Mesothelial cell of epicardium (in vitro differentiated cells): ENCODE measurements around the gene A4GALT. TPM values are rescaled to one million over a fixed set of nuclear protein-coding genes. Genes with fewer than 3 reads are reported as not detected.

Source experiments
- DNase-seq, 2 experiments: peaks; one replicate each; pipeline ENCODE4 v3.0.0; 2021; ENCODE audit warnings: low spot score in 2 of 2; ENCODE audit not compliant: unreplicated experiment in 2 of 2
- H3K27ac Mint-ChIP-seq: 2 replicates; pipeline ENCODE4 v1.8.0; 2021; ENCODE audit warnings: mixed read lengths
- H3K27me3 Mint-ChIP-seq: 2 replicates; pipeline ENCODE4 v1.8.0; 2021; ENCODE audit warnings: low read depth, mixed read lengths
- H3K36me3 Mint-ChIP-seq: 2 replicates; pipeline ENCODE4 v1.8.0; 2021; ENCODE audit warnings: mixed read lengths
- H3K4me1 Mint-ChIP-seq: 2 replicates; pipeline ENCODE4 v1.8.0; 2021; ENCODE audit warnings: mixed read lengths
- H3K4me3 Mint-ChIP-seq: 2 replicates; pipeline ENCODE4 v1.8.0; 2021; ENCODE audit warnings: mild to moderate bottlenecking, moderate library complexity, mixed read lengths
- H3K9me3 Mint-ChIP-seq: 2 replicates; pipeline ENCODE4 v1.8.0; 2021; ENCODE audit warnings: mixed read lengths
- total RNA-seq: library from RNA; stranded (reverse); gene quantifications from 3 replicates; pipeline ENCODE4 v1.2.1, GENCODE V29; 2021
- TF ChIP-seq, protein P1 (sequence below): fragments of 200-600 bp; sonication (generic); IDR thresholded peaks from one replicate; pipeline ENCODE4 v1.5.0; 2021; ENCODE audit warnings: antibody characterized with exemption; ENCODE audit not compliant: unreplicated experiment

A4GALT gene
- total RNA-seq, 1 donor from 2014 or later = 0.67 TPM

DNA sequence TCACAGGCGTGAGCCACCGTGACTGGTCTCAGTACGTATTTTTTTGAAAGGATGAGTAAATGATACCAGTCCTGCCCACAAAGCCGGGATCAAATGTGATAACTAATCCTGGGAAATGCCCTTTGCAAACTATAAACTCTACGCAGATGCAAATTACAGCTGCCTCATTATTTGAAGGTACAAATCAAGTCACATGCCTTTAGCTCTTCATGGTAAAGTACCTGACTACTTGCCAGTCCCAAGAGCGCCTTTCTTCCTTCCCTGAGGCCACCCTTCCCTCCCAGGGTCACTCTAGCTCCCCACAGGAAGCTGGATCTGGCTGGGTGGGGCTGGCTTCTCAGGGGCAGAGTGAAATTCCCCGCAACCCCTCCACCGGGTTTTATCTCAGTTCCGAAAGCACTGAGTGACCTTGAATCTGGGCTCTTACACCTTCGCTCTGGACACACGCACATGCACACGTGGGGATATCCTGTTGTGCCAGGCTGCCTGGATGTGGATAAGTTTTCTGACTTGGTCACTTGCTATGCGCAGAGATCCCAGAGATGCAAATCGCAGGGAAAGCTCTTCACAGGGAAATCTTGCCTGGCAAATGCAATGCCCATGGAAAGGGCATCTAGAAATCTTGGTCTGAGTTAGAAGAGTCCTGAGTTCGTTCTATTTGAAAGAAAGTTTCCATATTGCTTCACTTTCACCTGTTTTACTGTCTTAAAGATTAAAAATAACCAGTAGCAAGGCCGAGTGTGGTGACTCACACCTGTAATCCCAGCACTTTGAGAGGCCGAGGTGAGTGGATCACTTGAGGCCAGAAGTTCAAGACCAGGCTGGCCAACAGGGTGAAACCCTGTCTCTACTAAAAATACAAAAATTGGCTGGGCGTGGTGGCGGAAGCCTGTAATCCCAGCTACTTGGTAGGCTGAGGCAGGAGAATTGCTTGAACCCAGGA is 8.5 kb downstream of the A4GALT start:
- H3K27ac Mint-ChIP-seq = no peak overlapping the region
- TF ChIP-seq, protein P1, sequence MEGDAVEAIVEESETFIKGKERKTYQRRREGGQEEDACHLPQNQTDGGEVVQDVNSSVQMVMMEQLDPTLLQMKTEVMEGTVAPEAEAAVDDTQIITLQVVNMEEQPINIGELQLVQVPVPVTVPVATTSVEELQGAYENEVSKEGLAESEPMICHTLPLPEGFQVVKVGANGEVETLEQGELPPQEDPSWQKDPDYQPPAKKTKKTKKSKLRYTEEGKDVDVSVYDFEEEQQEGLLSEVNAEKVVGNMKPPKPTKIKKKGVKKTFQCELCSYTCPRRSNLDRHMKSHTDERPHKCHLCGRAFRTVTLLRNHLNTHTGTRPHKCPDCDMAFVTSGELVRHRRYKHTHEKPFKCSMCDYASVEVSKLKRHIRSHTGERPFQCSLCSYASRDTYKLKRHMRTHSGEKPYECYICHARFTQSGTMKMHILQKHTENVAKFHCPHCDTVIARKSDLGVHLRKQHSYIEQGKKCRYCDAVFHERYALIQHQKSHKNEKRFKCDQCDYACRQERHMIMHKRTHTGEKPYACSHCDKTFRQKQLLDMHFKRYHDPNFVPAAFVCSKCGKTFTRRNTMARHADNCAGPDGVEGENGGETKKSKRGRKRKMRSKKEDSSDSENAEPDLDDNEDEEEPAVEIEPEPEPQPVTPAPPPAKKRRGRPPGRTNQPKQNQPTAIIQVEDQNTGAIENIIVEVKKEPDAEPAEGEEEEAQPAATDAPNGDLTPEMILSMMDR = no peak
- no peaks in the 10 kb centered on the region for H3K36me3 Mint-ChIP-seq
- H3K4me3 Mint-ChIP-seq = no peak overlapping the region
- DNase-seq = no peak
- peaks cover 12% of the 10 kb centered on the region for H3K4me1 Mint-ChIP-seq
- H3K27me3 Mint-ChIP-seq = no peaks in the 10 kb centered on the region
- peaks cover 5% of the 10 kb centered on the region for H3K9me3 Mint-ChIP-seq

DNA sequence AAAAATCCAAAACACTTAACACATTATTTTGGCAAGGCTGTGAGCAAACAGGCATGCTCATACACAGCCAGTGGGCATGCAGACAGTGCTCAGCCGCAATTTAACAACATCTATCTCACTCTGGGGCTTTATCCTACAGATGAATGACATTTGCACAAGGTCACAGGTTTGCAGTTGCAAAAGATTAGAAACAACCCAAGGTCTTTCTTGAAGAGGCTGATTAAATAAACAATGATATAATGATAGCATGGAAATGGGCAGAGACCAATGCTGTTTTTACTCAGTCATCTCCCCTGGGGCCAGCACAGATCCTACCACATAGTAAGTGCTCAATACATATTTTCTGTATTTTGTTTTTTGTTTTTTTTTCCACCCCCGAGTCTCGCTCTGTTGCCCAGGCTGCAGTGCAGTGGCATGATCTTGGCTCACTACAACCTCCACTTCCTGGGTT is 9.4 kb downstream of the A4GALT start:
- H3K27ac Mint-ChIP-seq = no peak overlapping the region
- no peaks in the 10 kb centered on the region for H3K27me3 Mint-ChIP-seq
- peaks cover 5% of the 10 kb centered on the region for H3K9me3 Mint-ChIP-seq
- H3K4me1 Mint-ChIP-seq = peaks cover 7% of the 10 kb centered on the region
- H3K36me3 Mint-ChIP-seq = no peaks in the 10 kb centered on the region
- H3K4me3 Mint-ChIP-seq = no peak overlapping the region
- no peak for DNase-seq
- TF ChIP-seq, protein P1 = no peak

DNA sequence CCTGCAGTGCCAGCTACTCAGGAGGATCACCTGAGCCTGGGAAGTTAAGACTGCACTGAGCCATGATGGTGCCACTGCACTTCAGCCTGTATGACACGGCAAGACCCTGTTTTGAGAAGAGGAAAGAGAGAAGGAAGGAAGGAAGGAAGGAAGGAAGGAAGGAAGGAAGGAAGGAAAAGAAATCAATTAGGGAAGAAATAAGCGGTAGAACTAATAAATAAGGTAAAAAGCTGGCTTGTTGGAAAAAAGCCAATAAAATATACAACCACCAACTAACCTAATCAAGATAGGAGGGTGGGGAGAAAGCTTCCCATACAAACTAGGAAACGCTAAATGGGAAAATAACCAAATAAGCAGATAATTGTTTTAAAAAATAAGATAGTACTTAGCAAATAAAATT is 12.3 kb downstream of the A4GALT start:
- no peak for DNase-seq
- no peaks in the 10 kb centered on the region for H3K36me3 Mint-ChIP-seq
- peaks cover 5% of the 10 kb centered on the region for H3K9me3 Mint-ChIP-seq
- no peak overlapping the region for H3K27ac Mint-ChIP-seq
- no peaks in the 10 kb centered on the region for H3K4me1 Mint-ChIP-seq
- H3K27me3 Mint-ChIP-seq = no peaks in the 10 kb centered on the region
- H3K4me3 Mint-ChIP-seq = no peak overlapping the region
- TF ChIP-seq, protein P1 = no peak

DNA sequence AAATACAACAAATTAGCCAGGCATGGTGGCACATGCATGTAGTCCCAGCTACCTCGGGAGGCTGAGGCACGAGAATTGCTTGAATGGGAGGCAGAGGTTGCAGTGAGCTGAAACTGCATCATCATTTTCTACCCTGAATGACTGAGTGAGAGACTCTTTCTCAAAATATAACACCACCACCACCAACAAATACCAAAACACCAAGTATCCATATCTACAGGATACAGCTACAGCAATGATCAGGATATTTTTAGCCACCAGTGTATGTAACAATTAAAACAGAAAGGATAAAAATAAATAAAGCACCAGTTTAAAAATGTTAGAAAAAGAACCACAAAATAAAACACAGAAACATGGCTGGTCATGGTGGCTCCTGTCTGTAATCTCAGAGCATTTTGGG is 13.2 kb downstream of the A4GALT start:
- no peak overlapping the region for H3K27ac Mint-ChIP-seq
- H3K36me3 Mint-ChIP-seq = no peaks in the 10 kb centered on the region
- H3K27me3 Mint-ChIP-seq = no peaks in the 10 kb centered on the region
- H3K9me3 Mint-ChIP-seq = peaks cover 5% of the 10 kb centered on the region
- TF ChIP-seq, protein P1 = no peak
- DNase-seq = no peak
- no peaks in the 10 kb centered on the region for H3K4me1 Mint-ChIP-seq
- H3K4me3 Mint-ChIP-seq = no peak overlapping the region

DNA sequence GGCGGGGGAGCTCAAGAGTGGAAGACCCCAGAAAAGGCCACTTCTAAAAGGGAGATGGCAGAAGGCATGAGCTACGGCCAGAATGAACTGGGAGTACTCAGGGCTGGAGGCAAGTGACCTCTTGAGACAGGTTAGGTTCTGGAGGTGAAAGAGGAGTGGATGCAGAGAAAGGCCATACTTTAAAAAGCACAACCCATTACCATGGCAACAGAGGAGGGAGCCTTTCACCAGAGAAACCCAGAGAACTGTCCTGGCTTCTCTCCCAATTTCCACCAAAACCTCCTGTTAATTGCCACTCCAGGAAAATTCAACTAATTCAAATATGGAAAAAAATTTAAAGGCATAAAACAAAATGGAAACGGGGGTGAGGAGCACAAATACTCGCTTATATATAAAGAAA is 15.8 kb downstream of the A4GALT start:
- no peaks in the 10 kb centered on the region for H3K27me3 Mint-ChIP-seq
- DNase-seq = no peak
- no peaks in the 10 kb centered on the region for H3K36me3 Mint-ChIP-seq
- H3K4me3 Mint-ChIP-seq = no peak overlapping the region
- no peak overlapping the region for H3K27ac Mint-ChIP-seq
- H3K9me3 Mint-ChIP-seq = peaks cover 3% of the 10 kb centered on the region
- TF ChIP-seq, protein P1 = no peak
- no peaks in the 10 kb centered on the region for H3K4me1 Mint-ChIP-seq
